Measurements from ENCODE around the gene MEPE.

MEPE gene

GRCh38 chr4:87832669-87833068, at the start of gene MEPE:
MEPE (plus strand) TSS chr4:87832969; CDS start chr4:87834715, 1,746 bp downstream.
- DNase-seq: no peak

- DNase-seq: no peak
Observed at GRCh38 chr4:87783781-87784180, 49.0 kb upstream of the MEPE start.

GRCh38 chr4:87785731-87786509, 46.8 kb upstream of the MEPE start:
- no peak for DNase-seq

- DNase-seq: no peak
Observed at GRCh38 chr4:87799301-87800113, 33.3 kb upstream of the MEPE start, which contains the start of gene IBSP. IBSP (plus strand) TSS chr4:87799554; CDS start chr4:87802362, 2,808 bp downstream.

GRCh38 chr4:87802858-87803257, 29.9 kb upstream of the MEPE start:
- DNase-seq: no peak

- no peak for DNase-seq
Observed at GRCh38 chr4:87803421-87803820, 29.3 kb upstream of the MEPE start.

GRCh38 chr4:87804871-87805270, 27.9 kb upstream of the MEPE start:
- no peak for DNase-seq

GRCh38 chr4:87805971-87806370, 26.8 kb upstream of the MEPE start:
- DNase-seq: no peak

- no peak for DNase-seq
Observed at GRCh38 chr4:87806520-87806919, 26.2 kb upstream of the MEPE start.

- no peak for DNase-seq
Observed at GRCh38 chr4:87807402-87807801, 25.4 kb upstream of the MEPE start.

- DNase-seq: no peak
Observed at GRCh38 chr4:87811977-87812376, 20.8 kb upstream of the MEPE start.

GRCh38 chr4:87819281-87819919, 13.4 kb upstream of the MEPE start:
- no peak for DNase-seq

- DNase-seq: no peak
Observed at GRCh38 chr4:87823200-87823599, 9.6 kb upstream of the MEPE start.

- DNase-seq: no peak
Observed at GRCh38 chr4:87823724-87824123, 9.0 kb upstream of the MEPE start.

GRCh38 chr4:87824352-87824751, 8.4 kb upstream of the MEPE start:
- DNase-seq: no peak

- DNase-seq: no peak
Observed at GRCh38 chr4:87834401-87834800, 1.6 kb downstream of the MEPE start.

- DNase-seq: no peak
Observed at GRCh38 chr4:87835197-87835596, 2.4 kb downstream of the MEPE start.

- DNase-seq: no peak
Observed at GRCh38 chr4:87835743-87836142, 3.0 kb downstream of the MEPE start.

- DNase-seq: no peak
Observed at GRCh38 chr4:87838205-87838604, 5.4 kb downstream of the MEPE start.

- no peak for DNase-seq
Observed at GRCh38 chr4:87838890-87839591, 6.3 kb downstream of the MEPE start.

- no peak for DNase-seq
Observed at GRCh38 chr4:87839592-87839946, 6.8 kb downstream of the MEPE start.

GRCh38 chr4:87840149-87840548, 7.4 kb downstream of the MEPE start:
- DNase-seq: no peak

GRCh38 chr4:87843936-87844335, 11.2 kb downstream of the MEPE start:
- peak; percentile 3 for DNase-seq

All from CD4-positive, alpha-beta T cell treated with Interleukin-17A for 1 hour (primary cell).